Stimulated activated CD8-positive, alpha-beta memory T cell treated with anti-CD3 and anti-CD28 coated beads, Interleukin-2, amount 100 ng/mL, for 1 hour (primary cell): ENCODE measurements around the gene DPPA4.
"Not testable (repeated sequence)": the region's sequence is repeated elsewhere in the genome, so short reads cannot be mapped to it uniquely, and the experiment has no call there.

Experiments used
- DNase-seq, 2 donors: peaks; one replicate each; pipeline ENCODE4 v3.0.0-alpha.2; 2020; ENCODE audit warnings: low read depth in 2 of 2

Gene DPPA4

GRCh38 chr3:109337393-109337792 is at the start of gene DPPA4:
TSS of gene DPPA4 (minus strand) at chr3:109337546. CDS start at chr3:109337517, 29 bp downstream.
- no peak for DNase-seq

GRCh38 chr3:109385442-109386318 is 48.3 kb upstream of the DPPA4 start:
- no peak for DNase-seq

- DNase-seq: no peak
Measured at GRCh38 chr3:109384164-109384563, 46.8 kb upstream of the DPPA4 start.

GRCh38 chr3:109382588-109382987 is 45.2 kb upstream of the DPPA4 start:
- DNase-seq: no peak

GRCh38 chr3:109375975-109376374 is 38.6 kb upstream of the DPPA4 start:
- DNase-seq: no peak

- not testable (repeated sequence) for DNase-seq
Measured at GRCh38 chr3:109374434-109374833, 37.1 kb upstream of the DPPA4 start.

GRCh38 chr3:109373933-109374332 is 36.6 kb upstream of the DPPA4 start:
- no peak for DNase-seq

GRCh38 chr3:109372639-109373038 is 35.3 kb upstream of the DPPA4 start:
- DNase-seq: no peak

- no peak for DNase-seq
Measured at GRCh38 chr3:109369510-109369909, 32.2 kb upstream of the DPPA4 start.

GRCh38 chr3:109364088-109364487 is 26.7 kb upstream of the DPPA4 start:
- DNase-seq: no peak

- DNase-seq: no peak
Measured at GRCh38 chr3:109363634-109364033, 26.3 kb upstream of the DPPA4 start.

- DNase-seq: no peak
Measured at GRCh38 chr3:109362823-109363222, 25.5 kb upstream of the DPPA4 start.

GRCh38 chr3:109358809-109359208 is 21.5 kb upstream of the DPPA4 start:
- DNase-seq: not testable (repeated sequence)

- no peak for DNase-seq
Measured at GRCh38 chr3:109356442-109357155, 19.3 kb upstream of the DPPA4 start.

GRCh38 chr3:109355625-109356441 is 18.5 kb upstream of the DPPA4 start:
- DNase-seq: no peak

GRCh38 chr3:109353057-109353456 is 15.7 kb upstream of the DPPA4 start:
- no peak for DNase-seq

- DNase-seq: no peak
Measured at GRCh38 chr3:109351231-109351630, 13.9 kb upstream of the DPPA4 start.

- DNase-seq: no peak
Measured at GRCh38 chr3:109346770-109347295, 9.5 kb upstream of the DPPA4 start.

GRCh38 chr3:109346099-109346498 is 8.8 kb upstream of the DPPA4 start:
- no peak for DNase-seq

- DNase-seq: no peak
Measured at GRCh38 chr3:109339714-109340648, 2.6 kb upstream of the DPPA4 start.

GRCh38 chr3:109339197-109339596 is 1.9 kb upstream of the DPPA4 start:
- DNase-seq: no peak
